H1 (cell line): Measurements from ENCODE around the gene ZNF221. TPM values are rescaled to one million over a fixed set of nuclear protein-coding genes. Genes with fewer than 3 reads are reported as not detected.

Experiments used
- E2F6 ChIP-seq: IDR thresholded peaks from 2 replicates; pipeline ENCODE4 v1.6.1; 2012; ENCODE audit warnings: inconsistent platforms
- EGR1 ChIP-seq: IDR thresholded peaks from 2 replicates; pipeline ENCODE4 v1.6.1; 2011; ENCODE audit warnings: low read depth, low read length, borderline replicate concordance
- HDAC6 ChIP-seq: IDR thresholded peaks from one replicate; pipeline ENCODE4 v1.7.1; 2012; ENCODE audit warnings: low read depth, mild to moderate bottlenecking, inconsistent platforms, low read length, moderate library complexity
- TBP ChIP-seq: IDR thresholded peaks from 2 replicates; pipeline ENCODE4 v1.6.1; 2011; ENCODE audit warnings: low read depth, low read length, improper control_type of control experiment
- polyA plus RNA-seq, 7 experiments: library from polyadenylated mRNA; depleted of rRNA in 3 of 7; stranded (reverse) in 5 of 7; unstranded in 2 of 7; fragments of >200 nt in 5 of 7; fragments of 200-250 nt in 2 of 7; gene quantifications; 1 replicate in 5 of 7; 2 replicates in 1 of 7; 4 replicates in 1 of 7; pipeline versions ENCODE4 v1.2.1 to v1.2.3, GENCODE V29; 2011 to 2013; ENCODE audit warnings: missing spikeins in 2 of 7, mixed read lengths in 2 of 7
- total RNA-seq: library from RNA; stranded (reverse); fragmentation: NEBNext Ultra II Directional; extraction: Animal tissue kit (Norgen Biotek cat#: 25700); gene quantifications from 2 replicates; pipeline ENCODE4 v1.2.1, GENCODE V29; 2021

The ZNF221 gene
- total and polyA plus RNA-seq, 2 of the 8 experiments (the other 6 are each of a cell fraction or from before 2014, with no cell fraction given) = 0.50 to 8.4 TPM

DNA sequence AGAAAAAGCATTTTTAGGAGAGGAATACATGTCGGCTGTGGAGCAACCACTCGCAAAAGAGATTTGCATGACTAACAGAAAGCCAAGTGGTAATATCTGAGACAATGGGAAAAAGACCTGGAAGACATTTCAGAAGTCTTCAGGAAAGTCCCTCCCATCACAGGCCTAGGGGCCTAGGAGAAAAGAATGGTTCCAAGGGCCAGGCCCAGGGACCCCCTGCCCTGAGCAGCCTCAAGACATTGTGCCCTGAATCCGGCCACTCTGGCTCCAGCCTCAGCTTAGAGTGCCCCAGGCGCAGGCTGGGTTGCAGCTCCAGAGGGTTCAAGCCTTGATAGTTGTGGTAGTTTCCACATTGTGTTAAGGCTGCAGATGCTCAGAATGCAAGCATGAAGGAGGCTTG is 9.4 kb downstream of the ZNF221 start (continued):
- TF ChIP-seq E2F6 (no peak), TBP (no peak), EGR1 (no peak), HDAC6 (no peak)
